Natural killer cell (primary cell): ENCODE data around the gene SORCS1. TPM values are rescaled to one million over a fixed set of nuclear protein-coding genes. Genes with fewer than 3 reads are reported as not detected.

Source experiments
- ATAC-seq, 3 donors: fragments of 150-1000 bp in 2 of 3; fragments of 200-7000 bp in 1 of 3; cut with Tn5 transposase; 1 replicate in 1 of 3; 2 replicates in 2 of 3; pipeline ENCODE4 v1.10.0; 2021; ENCODE audit warnings: mild to moderate bottlenecking in 2 of 3, moderate library complexity in 2 of 3
- DNase-seq, 2 donors: peaks; one replicate each; pipeline versions ENCODE4 v3.0.0 to v3.0.0-alpha.2; 2013 to 2021; ENCODE audit warnings: mixed read lengths in 1 of 2
- H3K27ac ChIP-seq: one replicate; pipeline ENCODE4 v1.5.1; 2013; ENCODE audit warnings: mild to moderate bottlenecking, low read length
- H3K27me3 ChIP-seq: one replicate; pipeline ENCODE4 v1.6.1; 2013; ENCODE audit warnings: low read length; ENCODE audit not compliant: control insufficient read depth, insufficient read depth
- H3K36me3 ChIP-seq: one replicate; pipeline ENCODE4 v1.6.1; 2013; ENCODE audit warnings: low read length; ENCODE audit not compliant: control insufficient read depth, insufficient read depth
- H3K4me1 ChIP-seq: one replicate; pipeline ENCODE4 v1.6.1; 2013; ENCODE audit warnings: low read length; ENCODE audit not compliant: control insufficient read depth, insufficient read depth
- H3K4me3 ChIP-seq: one replicate; pipeline ENCODE4 v1.5.1; 2013; ENCODE audit warnings: low read length
- H3K9me3 ChIP-seq: one replicate; pipeline ENCODE4 v1.6.1; 2013; ENCODE audit warnings: low read length; ENCODE audit not compliant: control insufficient read depth, insufficient read depth
- H3K27ac Mint-ChIP-seq, 2 donors: one replicate each; pipeline ENCODE4 v1.8.0; 2022; ENCODE audit warnings: mild to moderate bottlenecking in 2 of 2, mixed read lengths in 2 of 2, moderate library complexity in 1 of 2
- H3K27me3 Mint-ChIP-seq, 2 donors: one replicate each; pipeline ENCODE4 v1.8.0; 2022; ENCODE audit warnings: low read depth in 2 of 2, mixed read lengths in 2 of 2
- H3K36me3 Mint-ChIP-seq: one replicate; pipeline ENCODE4 v1.8.0; 2022; ENCODE audit warnings: mixed read lengths
- H3K4me1 Mint-ChIP-seq, 2 donors: one replicate each; pipeline ENCODE4 v1.8.0; 2022; ENCODE audit warnings: mixed read lengths in 2 of 2
- H3K4me3 Mint-ChIP-seq: one replicate; pipeline ENCODE4 v1.8.0; 2022; ENCODE audit warnings: mild to moderate bottlenecking, moderate library complexity, mixed read lengths
- H3K9me3 Mint-ChIP-seq, 2 donors: one replicate each; pipeline ENCODE4 v1.8.0; 2022; ENCODE audit warnings: mixed read lengths in 2 of 2
- WGBS: methylation state at CpG from one replicate; pipeline ENCODE4 v1.1.7; 2013; ENCODE audit warnings: missing lambda C conversion rate; ENCODE audit not compliant: insufficient coverage; 5-methylcytosine and 5-hydroxymethylcytosine counted together
- intact Hi-C: fragments of 100-400 bp; cut with micrococcal nuclease; formaldehyde crosslinking; loops from one replicate; pipeline ENCODE4 v1.14.2; 2022
- total RNA-seq, 4 donors: library from RNA; stranded (reverse); fragments of 120-200 nt in 1 of 4; gene quantifications; one replicate each; pipeline versions ENCODE4 v1.2.3 to v1.2.4, GENCODE V29; 2013 to 2022
- TF ChIP-seq, protein P1 (sequence below): fragments of 200-600 bp; IDR thresholded peaks from one replicate; pipeline ENCODE4 v1.8.0; 2022; ENCODE audit warnings: antibody characterized with exemption

SORCS1 gene
- total RNA-seq, 3 donors from 2014 or later (not counting 1 experiment from before 2014, with no cell fraction given), result not detected

DNA sequence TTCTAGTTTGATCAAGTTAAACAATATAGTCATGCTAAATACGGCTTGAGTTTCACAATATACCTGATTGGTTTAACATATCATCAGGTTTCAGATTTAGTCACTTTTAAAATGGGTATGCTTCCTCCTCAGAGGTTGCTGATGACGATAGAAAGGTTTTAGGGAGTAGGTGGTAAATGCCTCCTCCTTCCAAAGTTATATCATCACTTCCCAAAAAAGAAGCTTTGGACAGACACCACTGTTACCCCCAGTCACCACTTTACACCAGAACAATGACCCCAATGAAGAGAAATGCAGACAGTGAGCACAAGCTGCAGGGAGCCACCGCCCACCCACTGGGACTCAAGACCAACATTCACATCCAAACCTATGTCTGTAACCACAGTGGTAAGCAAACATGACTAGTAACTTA is 244.6 kb downstream of the SORCS1 start:
- Mint-ChIP-seq H3K36me3 (no peaks in the 10 kb centered on the region), H3K27me3 (peaks cover 5 to 9% of the 10 kb centered on the region in 2 donors), H3K4me1 (no peaks in the 10 kb centered on the region), H3K27ac (no peak overlapping the region), H3K4me3 (no peak overlapping the region), H3K9me3 (no peaks in the 10 kb centered on the region)
- intact Hi-C loops, result no loop called here
- H3K36me3 ChIP-seq, result no peaks in the 10 kb centered on the region
- H3K4me1 ChIP-seq, result no peaks in the 10 kb centered on the region
- TF ChIP-seq, protein P1, sequence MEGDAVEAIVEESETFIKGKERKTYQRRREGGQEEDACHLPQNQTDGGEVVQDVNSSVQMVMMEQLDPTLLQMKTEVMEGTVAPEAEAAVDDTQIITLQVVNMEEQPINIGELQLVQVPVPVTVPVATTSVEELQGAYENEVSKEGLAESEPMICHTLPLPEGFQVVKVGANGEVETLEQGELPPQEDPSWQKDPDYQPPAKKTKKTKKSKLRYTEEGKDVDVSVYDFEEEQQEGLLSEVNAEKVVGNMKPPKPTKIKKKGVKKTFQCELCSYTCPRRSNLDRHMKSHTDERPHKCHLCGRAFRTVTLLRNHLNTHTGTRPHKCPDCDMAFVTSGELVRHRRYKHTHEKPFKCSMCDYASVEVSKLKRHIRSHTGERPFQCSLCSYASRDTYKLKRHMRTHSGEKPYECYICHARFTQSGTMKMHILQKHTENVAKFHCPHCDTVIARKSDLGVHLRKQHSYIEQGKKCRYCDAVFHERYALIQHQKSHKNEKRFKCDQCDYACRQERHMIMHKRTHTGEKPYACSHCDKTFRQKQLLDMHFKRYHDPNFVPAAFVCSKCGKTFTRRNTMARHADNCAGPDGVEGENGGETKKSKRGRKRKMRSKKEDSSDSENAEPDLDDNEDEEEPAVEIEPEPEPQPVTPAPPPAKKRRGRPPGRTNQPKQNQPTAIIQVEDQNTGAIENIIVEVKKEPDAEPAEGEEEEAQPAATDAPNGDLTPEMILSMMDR, result no peak
- H3K27ac ChIP-seq, result no peak overlapping the region
- ATAC-seq (no peak), DNase-seq (no peak)
- 89% methylated on average over 1 of the region's 3 CpGs for WGBS
- H3K4me3 ChIP-seq, result no peak overlapping the region
- H3K27me3 ChIP-seq, result no peaks in the 10 kb centered on the region
- H3K9me3 ChIP-seq, result no peaks in the 10 kb centered on the region

DNA sequence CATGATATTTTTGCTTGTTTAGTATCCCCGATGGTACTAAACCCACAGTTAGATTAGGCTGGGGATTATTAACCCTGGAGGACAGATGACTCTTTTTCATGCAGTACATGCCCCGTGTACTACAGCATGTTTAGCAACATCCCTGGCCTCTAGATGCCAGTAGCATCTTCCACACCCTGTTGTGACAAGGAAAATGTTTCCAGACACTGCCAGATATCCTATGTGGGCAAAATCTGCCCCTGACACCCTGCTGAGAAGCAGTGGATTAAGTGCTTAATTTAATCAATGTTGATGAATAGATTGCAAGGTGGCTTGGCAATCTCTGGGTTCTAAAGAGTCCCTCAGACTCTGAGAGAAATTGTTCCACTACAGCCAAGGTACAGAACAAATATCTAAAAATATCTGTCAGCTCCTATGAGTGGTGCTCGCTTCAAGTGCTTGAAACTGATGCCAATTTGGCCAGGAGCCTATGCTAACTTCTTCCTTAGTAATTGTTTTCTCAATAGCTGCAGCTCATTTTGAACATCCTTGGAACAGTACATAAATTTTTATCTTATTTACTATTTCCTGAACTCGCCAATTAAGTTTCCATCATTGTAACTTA is 247.0 kb downstream of the SORCS1 start:
- no peak overlapping the region for H3K4me3 Mint-ChIP-seq
- H3K36me3 Mint-ChIP-seq, result no peaks in the 10 kb centered on the region
- H3K27ac ChIP-seq, result no peak overlapping the region
- no peak overlapping the region for H3K4me3 ChIP-seq
- no peak overlapping the region for H3K27ac Mint-ChIP-seq
- no peaks in the 10 kb centered on the region for H3K9me3 ChIP-seq
- intact Hi-C loops, result no loop called here
- TF ChIP-seq, protein P1, result no peak
- H3K4me1 Mint-ChIP-seq, result no peaks in the 10 kb centered on the region
- H3K36me3 ChIP-seq, result no peaks in the 10 kb centered on the region
- DNase-seq (no peak), ATAC-seq (no peak)
- peaks cover 0 to 5% of the 10 kb centered on the region in 2 donors for H3K27me3 Mint-ChIP-seq
- no peaks in the 10 kb centered on the region for H3K9me3 Mint-ChIP-seq
- WGBS, result 67% methylated on average over 4 of the region's 4 CpGs
- H3K27me3 ChIP-seq, result no peaks in the 10 kb centered on the region
- no peaks in the 10 kb centered on the region for H3K4me1 ChIP-seq

DNA sequence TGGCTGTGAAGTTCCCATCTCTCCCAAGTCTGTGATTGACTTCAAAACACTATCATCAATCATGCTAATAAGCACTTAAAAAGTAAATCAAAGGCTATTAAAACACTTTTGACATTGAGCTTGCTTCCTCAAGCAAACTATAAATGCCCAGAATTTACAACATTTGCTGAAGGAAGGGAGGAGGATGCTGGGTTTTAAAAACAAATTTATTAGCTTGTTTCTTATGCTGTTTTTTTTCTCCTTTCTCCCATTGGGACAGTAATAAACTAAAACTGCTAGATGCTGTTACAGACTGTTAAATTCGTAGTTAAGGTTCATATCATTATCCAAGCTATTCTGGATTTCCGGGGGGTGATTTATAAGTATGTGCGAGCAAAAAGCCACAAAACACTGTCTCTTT is 250.5 kb downstream of the SORCS1 start:
- TF ChIP-seq, protein P1, result no peak
- Histone ChIP-seq H3K4me3 (no peak overlapping the region), H3K4me1 (no peaks in the 10 kb centered on the region), H3K27ac (no peak overlapping the region), H3K27me3 (no peaks in the 10 kb centered on the region), H3K9me3 (no peaks in the 10 kb centered on the region), H3K36me3 (no peaks in the 10 kb centered on the region)
- H3K9me3 Mint-ChIP-seq, result no peaks in the 10 kb centered on the region
- H3K4me3 Mint-ChIP-seq, result no peak overlapping the region
- no peaks in the 10 kb centered on the region for H3K36me3 Mint-ChIP-seq
- H3K27ac Mint-ChIP-seq, result no peak overlapping the region
- peaks cover 0 to 2% of the 10 kb centered on the region in 2 donors for H3K4me1 Mint-ChIP-seq
- 93% methylated on average over 2 of the region's 3 CpGs for WGBS
- no peak for DNase-seq
- H3K27me3 Mint-ChIP-seq, result peaks cover 3 to 21% of the 10 kb centered on the region in 2 donors
- no peak for ATAC-seq
- intact Hi-C loops, result no loop called here

DNA sequence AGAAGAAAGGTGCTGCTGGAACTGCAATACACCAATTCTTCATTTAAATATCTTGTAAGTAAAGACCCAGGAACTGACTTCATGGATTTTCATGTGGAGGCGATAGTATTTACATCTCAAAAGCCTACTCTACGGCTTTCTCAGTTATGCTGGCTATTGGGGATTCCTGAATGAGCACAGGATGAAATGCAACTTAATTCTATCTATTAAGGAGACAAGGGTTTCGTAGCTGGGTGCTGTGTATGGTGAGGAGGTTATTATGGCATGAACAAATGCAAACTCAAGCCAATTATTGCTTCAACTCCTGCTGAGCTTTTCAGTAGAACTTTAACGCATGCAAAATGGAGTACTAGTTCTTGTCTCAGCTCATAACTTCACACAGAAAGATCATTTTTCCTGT is 251.2 kb downstream of the SORCS1 start:
- TF ChIP-seq, protein P1, result no peak
- no peak overlapping the region for H3K27ac Mint-ChIP-seq
- no peaks in the 10 kb centered on the region for H3K9me3 Mint-ChIP-seq
- no peak overlapping the region for H3K4me3 Mint-ChIP-seq
- H3K4me1 Mint-ChIP-seq, result peaks cover 0 to 4% of the 10 kb centered on the region in 2 donors
- H3K27me3 ChIP-seq, result no peaks in the 10 kb centered on the region
- H3K36me3 Mint-ChIP-seq, result no peaks in the 10 kb centered on the region
- intact Hi-C loops, result no loop called here
- H3K36me3 ChIP-seq, result no peaks in the 10 kb centered on the region
- H3K27me3 Mint-ChIP-seq, result peaks cover 3 to 28% of the 10 kb centered on the region in 2 donors
- WGBS, result 86% methylated on average over 4 of the region's 4 CpGs
- no peak overlapping the region for H3K27ac ChIP-seq
- H3K4me3 ChIP-seq, result no peak overlapping the region
- no peaks in the 10 kb centered on the region for H3K9me3 ChIP-seq
- no peaks in the 10 kb centered on the region for H3K4me1 ChIP-seq
- DNase-seq (no peak), ATAC-seq (no peak)
